ENCODE data around the gene SKP1.
A peak's percentile ranks its signal among the peaks of the same experiment; 100 is the strongest.

SKP1 gene

DNA sequence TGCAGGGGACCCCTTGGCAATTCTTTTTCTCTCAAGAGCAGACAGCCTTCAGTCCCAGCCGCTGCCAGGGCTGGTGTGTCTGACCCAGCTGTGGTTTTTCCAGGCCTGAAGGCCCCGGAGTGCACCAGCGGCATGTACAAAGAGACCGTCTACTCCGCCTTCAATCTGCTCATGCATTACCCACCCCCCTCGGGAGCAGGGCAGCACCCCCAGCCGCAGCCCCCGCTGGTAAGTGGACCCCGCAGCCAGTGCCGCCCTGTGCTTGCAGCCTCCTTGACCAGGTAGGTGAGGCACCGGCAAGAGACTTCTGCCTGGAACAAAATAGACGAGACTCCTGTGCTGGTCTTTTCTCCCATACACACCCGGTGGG is 61.0 kb downstream of the SKP1 start:
- no peak for DNase-seq (ENCODE audit: insufficient read length, low spot score)
- no peak for FAIRE-seq
- no peak for TF ChIP-seq PAX5 (IDR thresholded peaks at IDR 0.05; ENCODE audit: insufficient read depth, low read length, severe bottlenecking)

DNA sequence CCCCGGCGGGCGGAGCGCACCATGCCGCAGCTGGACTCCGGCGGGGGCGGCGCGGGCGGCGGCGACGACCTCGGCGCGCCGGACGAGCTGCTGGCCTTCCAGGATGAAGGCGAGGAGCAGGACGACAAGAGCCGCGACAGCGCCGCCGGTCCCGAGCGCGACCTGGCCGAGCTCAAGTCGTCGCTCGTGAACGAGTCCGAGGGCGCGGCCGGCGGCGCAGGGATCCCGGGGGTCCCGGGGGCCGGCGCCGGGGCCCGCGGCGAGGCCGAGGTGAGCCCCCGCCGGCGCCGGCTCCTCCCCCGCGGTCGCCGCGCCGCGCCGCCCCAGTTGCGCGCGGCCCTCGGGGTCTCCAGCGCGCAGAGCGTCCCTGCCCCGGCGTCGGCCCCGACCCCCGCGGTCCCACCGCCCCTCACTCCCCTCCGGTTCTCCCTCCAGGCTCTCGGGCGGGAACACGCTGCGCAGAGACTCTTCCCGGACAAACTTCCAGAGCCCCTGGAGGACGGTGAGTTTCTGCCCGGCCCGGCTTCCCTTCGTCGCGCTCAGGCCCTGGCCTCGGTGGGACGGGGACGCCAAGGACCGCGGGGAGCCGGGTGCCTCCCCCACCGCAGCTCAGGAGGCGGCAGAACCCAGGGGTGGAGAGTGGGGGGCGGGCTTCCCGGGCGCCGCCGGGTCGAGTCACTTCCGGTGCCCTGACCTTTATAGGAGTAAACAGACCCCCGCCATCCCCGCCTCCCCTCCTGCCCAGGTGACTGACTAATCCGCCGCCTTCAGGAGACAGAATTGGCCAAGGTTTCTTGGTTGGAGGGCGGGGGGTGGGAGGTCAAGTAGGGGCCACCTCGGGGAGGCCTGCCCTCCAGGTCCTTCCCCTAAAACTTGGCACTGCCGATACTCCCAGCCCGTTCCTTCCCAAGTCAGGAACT is 61.6 kb downstream of the SKP1 start:
- DNase-seq (ENCODE audit: insufficient read length, low spot score) (no peak), FAIRE-seq (no peak)
- TF ChIP-seq PAX5 (IDR thresholded peaks at IDR 0.05; ENCODE audit: insufficient read depth, low read length, severe bottlenecking): no peak
- no peak for TF ChIP-seq POLR2A (IDR thresholded peaks at IDR 0.05; ENCODE audit: low read depth, low read length)
- no peak for TF ChIP-seq SPI1 (IDR thresholded peaks at IDR 0.05; ENCODE audit: low read depth, low read length)
- TF ChIP-seq TAF1 (IDR thresholded peaks at IDR 0.05; ENCODE audit: low read depth, low read length): no peak
- no peak for TF ChIP-seq POLR2AphosphoS5 (IDR thresholded peaks at IDR 0.05; ENCODE audit: low read depth, low read length)
- TF ChIP-seq POU2F2 (IDR thresholded peaks at IDR 0.05; ENCODE audit: low read depth, low read length): no peak

DNA sequence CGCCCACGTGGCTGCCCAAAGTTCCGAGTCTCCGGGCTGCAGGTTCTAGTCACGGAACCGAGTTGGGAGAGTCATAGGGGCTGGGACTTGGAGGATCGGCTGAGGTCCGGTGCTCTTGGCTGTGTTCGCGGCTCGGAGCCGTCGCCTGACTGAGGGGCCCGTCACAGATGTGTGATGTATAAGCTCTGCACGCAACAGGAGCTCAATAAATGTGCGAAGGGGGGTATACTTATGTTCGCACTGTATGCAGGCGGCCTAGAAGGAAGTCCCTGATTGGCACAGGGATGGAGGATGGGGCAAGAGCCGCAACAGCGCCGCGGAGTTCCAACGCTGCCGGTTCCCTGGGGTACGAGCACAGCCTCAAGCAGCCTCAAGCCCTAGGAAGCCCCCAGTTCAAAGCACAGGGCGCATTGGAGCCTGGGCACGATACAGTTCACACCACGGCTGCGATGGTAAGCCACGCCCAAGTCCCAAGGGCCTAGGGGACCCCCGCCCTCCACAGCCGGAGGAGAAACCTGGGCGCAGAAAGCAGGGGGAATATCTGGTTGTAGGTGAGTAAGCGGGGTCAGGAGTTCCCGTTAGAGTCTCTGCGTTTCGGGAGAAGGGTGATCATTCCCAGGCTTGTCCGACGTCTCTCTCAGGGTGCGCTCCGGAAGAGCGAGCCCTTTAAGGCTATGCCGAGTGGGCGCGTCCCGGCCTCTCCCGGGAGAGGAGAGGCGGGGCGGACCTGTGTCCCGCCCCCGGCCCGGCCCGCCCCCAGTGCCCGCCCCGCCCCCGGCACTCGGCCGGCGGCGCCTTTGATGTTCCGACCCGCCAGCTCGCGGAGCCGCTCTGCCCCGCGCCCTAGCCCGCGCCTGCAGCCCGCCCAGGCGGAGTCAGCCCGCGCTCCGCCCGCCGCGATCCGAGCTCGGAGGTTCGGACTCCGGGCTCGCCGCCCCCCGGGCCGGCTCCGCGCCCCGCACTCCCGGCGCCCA is 62.6 kb downstream of the SKP1 start, which contains the start of gene TCF7:
TSS of gene TCF7 (plus strand) at position 780 of the 974 bp plus-strand sequence. CDS start 226 bp downstream, outside the sequence.
- TF ChIP-seq SPI1 (IDR thresholded peaks at IDR 0.05; ENCODE audit: low read depth, low read length) (no peak), PAX5 (IDR thresholded peaks at IDR 0.05; ENCODE audit: insufficient read depth, low read length, severe bottlenecking) (no peak)
- FAIRE-seq (peak; percentile 82), DNase-seq (ENCODE audit: insufficient read length, low spot score) (peak; percentile 96)

GRCh38 chr5:134113363-134113889 is 63.3 kb downstream of the SKP1 start:
- FAIRE-seq (no peak), DNase-seq (ENCODE audit: insufficient read length, low spot score) (no peak)
- TF ChIP-seq POLR2AphosphoS5 (IDR thresholded peaks at IDR 0.05; ENCODE audit: low read depth, low read length): no peak
- TF ChIP-seq TAF1 (IDR thresholded peaks at IDR 0.05; ENCODE audit: low read depth, low read length): no peak
- TF ChIP-seq PAX5 (IDR thresholded peaks at IDR 0.05; ENCODE audit: insufficient read depth, low read length, severe bottlenecking): no peak
- no peak for TF ChIP-seq SPI1 (IDR thresholded peaks at IDR 0.05; ENCODE audit: low read depth, low read length)
- no peak for TF ChIP-seq POU2F2 (IDR thresholded peaks at IDR 0.05; ENCODE audit: low read depth, low read length)

- TF ChIP-seq POU2F2 (IDR thresholded peaks at IDR 0.05; ENCODE audit: low read depth, low read length) (no peak), PAX5 (IDR thresholded peaks at IDR 0.05; ENCODE audit: insufficient read depth, low read length, severe bottlenecking) (no peak), POLR2AphosphoS5 (IDR thresholded peaks at IDR 0.05; ENCODE audit: low read depth, low read length) (no peak), POLR2A (IDR thresholded peaks at IDR 0.05; ENCODE audit: low read depth, low read length) (no peak), SPI1 (IDR thresholded peaks at IDR 0.05; ENCODE audit: low read depth, low read length) (no peak)
- no peak for DNase-seq (ENCODE audit: insufficient read length, low spot score)
- peak; percentile 5 for FAIRE-seq
Observed at GRCh38 chr5:134112726-134113362, 63.9 kb downstream of the SKP1 start.

DNA sequence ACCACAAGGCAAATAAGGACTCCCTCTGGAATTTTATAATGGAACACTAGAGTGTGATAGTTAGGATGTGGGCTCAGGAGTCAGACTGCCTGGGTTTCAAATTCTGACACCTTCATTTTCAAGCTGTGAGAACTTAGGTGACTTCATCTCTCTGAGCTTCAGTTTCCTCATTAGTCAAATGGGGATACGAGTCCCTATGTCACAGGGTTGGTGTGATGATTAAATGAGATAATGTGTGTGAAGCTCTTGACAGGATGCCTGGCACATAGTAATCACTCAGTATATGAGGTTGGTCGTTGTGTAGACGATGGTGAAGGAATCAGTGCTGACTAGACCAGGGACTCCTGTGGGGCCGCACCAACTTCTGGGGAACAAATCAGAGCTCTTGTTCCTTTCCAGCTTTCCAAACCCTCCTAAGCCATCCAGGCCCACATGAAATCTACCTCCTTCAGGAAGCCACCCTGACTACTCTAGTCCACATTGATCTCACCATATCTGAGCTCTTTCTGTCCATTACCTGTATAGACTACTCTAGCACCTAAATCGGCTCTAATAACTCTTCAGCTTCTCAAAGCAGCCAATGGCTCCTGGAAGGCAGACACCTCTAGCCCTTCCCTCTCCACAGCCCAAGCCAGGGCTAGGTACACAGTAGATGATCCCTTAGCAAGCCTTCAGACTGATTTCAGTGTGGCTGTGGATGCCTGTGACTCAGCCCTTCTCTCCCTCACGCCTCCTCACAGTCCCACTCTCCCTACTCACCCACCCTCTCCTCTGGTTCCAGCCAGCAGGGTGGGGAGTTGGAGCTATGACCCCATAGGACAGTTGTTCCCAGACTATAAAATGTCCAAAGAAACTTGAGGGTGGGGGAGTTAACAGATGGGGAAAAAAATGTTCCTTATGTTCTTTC is 64.8 kb downstream of the SKP1 start:
- DNase-seq (ENCODE audit: insufficient read length, low spot score) (no peak), FAIRE-seq (peak; percentile 72)
- TF ChIP-seq PAX5 (IDR thresholded peaks at IDR 0.05; ENCODE audit: insufficient read depth, low read length, severe bottlenecking) (no peak), TAF1 (IDR thresholded peaks at IDR 0.05; ENCODE audit: low read depth, low read length) (no peak)

- no peak for DNase-seq (ENCODE audit: insufficient read length, low spot score)
- peak; percentile 48 for FAIRE-seq
- no peak for TF ChIP-seq TAF1 (IDR thresholded peaks at IDR 0.05; ENCODE audit: low read depth, low read length)
- no peak for TF ChIP-seq POU2F2 (IDR thresholded peaks at IDR 0.05; ENCODE audit: low read depth, low read length)
Observed at GRCh38 chr5:134110382-134110781, 66.4 kb downstream of the SKP1 start.

GRCh38 chr5:134107779-134108178 is 69.0 kb downstream of the SKP1 start:
- TF ChIP-seq POU2F2 (IDR thresholded peaks at IDR 0.05; ENCODE audit: low read depth, low read length): no peak
- no peak for TF ChIP-seq TAF1 (IDR thresholded peaks at IDR 0.05; ENCODE audit: low read depth, low read length)
- TF ChIP-seq SPI1 (IDR thresholded peaks at IDR 0.05; ENCODE audit: low read depth, low read length): no peak
- no peak for TF ChIP-seq PAX5 (IDR thresholded peaks at IDR 0.05; ENCODE audit: insufficient read depth, low read length, severe bottlenecking)
- no peak for TF ChIP-seq POLR2AphosphoS5 (IDR thresholded peaks at IDR 0.05; ENCODE audit: low read depth, low read length)
- TF ChIP-seq POLR2A (IDR thresholded peaks at IDR 0.05; ENCODE audit: low read depth, low read length): no peak
- FAIRE-seq (no peak), DNase-seq (ENCODE audit: insufficient read length, low spot score) (no peak)

Data from GM12891 (cell line).